OCI-LY3 (cell line): ENCODE measurements around the gene ZNF407.

Experiments used
- H2AFZ ChIP-seq: fragments of 200-600, 300-600 bp; shearing (Covaris generic); 2 replicates; pipeline ENCODE4 v1.6.0; 2014; ENCODE audit warnings: antibody characterized with exemption, low read depth, low read length
- H3K27ac ChIP-seq: fragments of 200-600, 300-600 bp; sonication (generic); 2 replicates; pipeline ENCODE4 v1.5.1; 2014; ENCODE audit warnings: mild to moderate bottlenecking, low read length, moderate library complexity, mixed read lengths
- H3K27me3 ChIP-seq: fragments of 200-600, 300-600 bp; sonication (generic); 2 replicates; pipeline ENCODE4 v1.6.1; 2014; ENCODE audit warnings: low read depth, low read length, mixed read lengths
- H3K36me3 ChIP-seq: fragments of 200-600, 300-600 bp; sonication (generic); replicated peaks from 2 replicates; pipeline ENCODE3; 2014; ENCODE audit warnings: low read depth, low read length, mixed read lengths
- H3K4me1 ChIP-seq: fragments of 300-600, 200-600 bp; sonication (generic); 2 replicates; pipeline ENCODE4 v1.6.1; 2014; ENCODE audit warnings: low read length, mixed read lengths
- H3K4me2 ChIP-seq: fragments of 200-600, 300-600 bp; sonication (generic); 2 replicates; pipeline ENCODE4 v1.6.1; 2014; ENCODE audit warnings: low read length, mixed read lengths
- H3K4me3 ChIP-seq: fragments of 300-600, 200-600 bp; sonication (generic); 2 replicates; pipeline ENCODE4 v1.5.1; 2014; ENCODE audit warnings: antibody characterized with exemption, mild to moderate bottlenecking, low read length, moderate library complexity
- H3K79me2 ChIP-seq: fragments of 300-600, 200-600 bp; shearing (Covaris generic); 2 replicates; pipeline ENCODE4 v1.6.1; 2014; ENCODE audit warnings: mild to moderate bottlenecking, low read length, mixed read lengths
- H3K9ac ChIP-seq: fragments of 300-600, 200-600 bp; shearing (Covaris generic); 2 replicates; pipeline ENCODE4 v1.6.0; 2014; ENCODE audit warnings: mild to moderate bottlenecking, low read length, moderate library complexity
- H3K9me3 ChIP-seq: fragments of 200-600, 300-600 bp; shearing (Covaris generic); 2 replicates; pipeline ENCODE4 v1.6.1; 2014; ENCODE audit warnings: low read length, mixed read lengths; ENCODE audit not compliant: insufficient read depth
- H4K20me1 ChIP-seq: fragments of 200-600, 300-600 bp; sonication (generic); 2 replicates; pipeline ENCODE4 v1.6.1; 2016; ENCODE audit warnings: low read length, mixed read lengths; ENCODE audit not compliant: insufficient read depth
- CTCF ChIP-seq: fragments of 200-600, 300-600 bp; sonication (generic); IDR thresholded peaks from 2 replicates; pipeline ENCODE4 v1.5.1; 2014; ENCODE audit warnings: antibody characterized with exemption, low read length, low read depth
- EZH2phosphoT487 ChIP-seq: fragments of 200-600 bp; shearing (Covaris generic); IDR thresholded peaks from 2 replicates; pipeline ENCODE4 v1.6.1; 2018; ENCODE audit warnings: antibody characterized with exemption, mixed run types, low read depth

The ZNF407 gene

DNA sequence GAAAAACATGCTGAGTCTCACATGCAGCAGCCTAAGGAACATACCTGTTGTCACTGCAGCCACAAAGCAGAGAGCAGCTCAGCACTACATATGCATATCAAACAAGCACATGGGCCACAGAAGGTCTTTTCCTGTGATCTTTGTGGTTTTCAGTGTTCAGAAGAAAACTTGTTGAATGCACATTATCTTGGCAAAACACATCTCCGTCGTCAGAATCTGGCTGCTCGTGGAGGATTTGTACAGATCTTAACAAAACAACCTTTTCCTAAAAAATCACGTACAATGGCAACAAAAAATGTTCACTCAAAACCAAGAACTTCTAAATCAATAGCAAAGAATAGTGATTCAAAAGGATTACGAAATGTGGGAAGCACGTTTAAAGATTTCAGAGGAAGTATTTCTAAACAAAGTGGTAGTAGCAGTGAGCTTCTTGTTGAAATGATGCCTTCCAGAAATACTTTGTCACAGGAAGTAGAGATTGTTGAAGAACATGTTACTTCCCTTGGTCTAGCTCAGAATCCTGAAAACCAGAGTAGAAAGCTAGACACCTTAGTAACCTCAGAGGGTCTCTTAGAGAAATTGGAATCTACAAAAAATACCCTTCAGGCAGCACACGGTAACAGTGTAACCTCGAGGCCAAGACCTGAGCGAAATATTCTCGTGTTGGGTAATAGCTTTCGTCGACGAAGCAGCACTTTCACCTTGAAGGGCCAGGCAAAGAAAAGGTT lies 34.1 kb downstream of the ZNF407 start:
- H3K4me3 ChIP-seq = no peak overlapping the region
- no peak overlapping the region for H3K9ac ChIP-seq
- H3K9me3 ChIP-seq = no peaks in the 10 kb centered on the region
- H3K36me3 ChIP-seq = no peaks in the 10 kb centered on the region
- no peak overlapping the region for H3K4me2 ChIP-seq
- no peaks in the 10 kb centered on the region for H3K27me3 ChIP-seq
- H4K20me1 ChIP-seq = peaks cover 6% of the 10 kb centered on the region; the same call in 1 of the 2 replicates
- 0 out of 2 replicates have a peak, but pooled peaks cover 7% of the 10 kb centered on the region for H3K79me2 ChIP-seq
- H3K4me1 ChIP-seq = no peaks in the 10 kb centered on the region
- TF ChIP-seq CTCF (no peak), EZH2phosphoT487 (no peak)
- no peak overlapping the region for H2AFZ ChIP-seq
- no peak overlapping the region for H3K27ac ChIP-seq

DNA sequence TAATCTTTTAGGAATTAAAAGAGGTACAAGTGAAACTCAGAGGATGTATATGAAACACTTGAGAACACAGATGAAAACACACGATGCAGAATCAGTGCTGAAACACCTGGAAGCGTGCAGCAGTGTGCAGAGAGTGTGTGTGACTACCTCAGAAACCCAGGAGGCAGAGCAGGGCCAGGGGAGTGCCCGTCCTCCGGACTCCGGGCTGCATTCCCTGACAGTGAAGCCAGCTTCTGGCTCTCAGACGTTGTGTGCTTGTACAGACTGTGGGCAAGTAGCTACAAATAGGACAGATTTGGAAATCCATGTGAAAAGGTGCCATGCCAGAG lies 34.6 kb downstream of the ZNF407 start:
- no peak overlapping the region for H3K27ac ChIP-seq
- no peak overlapping the region for H3K9ac ChIP-seq
- no peaks in the 10 kb centered on the region for H3K4me1 ChIP-seq
- H3K36me3 ChIP-seq = no peaks in the 10 kb centered on the region
- TF ChIP-seq CTCF (no peak), EZH2phosphoT487 (no peak)
- no peak overlapping the region for H2AFZ ChIP-seq
- no peaks in the 10 kb centered on the region for H3K9me3 ChIP-seq
- H3K4me2 ChIP-seq = no peak overlapping the region
- H3K4me3 ChIP-seq = no peak overlapping the region
- H3K27me3 ChIP-seq = no peaks in the 10 kb centered on the region
- peaks cover under 1% of the 10 kb centered on the region; the same call in 1 of the 2 replicates for H4K20me1 ChIP-seq
- 0 out of 2 replicates have a peak, but pooled peaks cover 4% of the 10 kb centered on the region for H3K79me2 ChIP-seq

DNA sequence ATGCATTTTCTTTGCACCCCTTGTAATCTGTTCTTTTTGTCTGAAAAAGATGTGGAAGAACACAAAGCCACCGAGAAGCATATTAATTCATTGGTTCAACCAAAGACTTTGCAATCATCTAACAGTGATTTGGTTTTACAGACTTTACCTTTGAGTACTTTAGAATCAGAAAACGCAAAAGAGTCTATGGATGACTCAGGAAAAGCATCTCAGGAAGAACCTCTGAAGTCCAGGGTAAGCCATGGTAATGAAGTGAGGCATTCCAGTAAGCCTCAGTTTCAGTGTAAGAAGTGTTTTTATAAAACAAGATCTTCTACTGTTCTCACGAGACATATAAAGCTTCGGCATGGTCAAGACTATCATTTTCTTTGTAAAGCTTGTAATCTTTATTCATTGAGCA lies 35.2 kb downstream of the ZNF407 start:
- Histone ChIP-seq H3K9me3 (no peaks in the 10 kb centered on the region), H3K9ac (no peak overlapping the region)

More for the DNA sequence above, 35.2 kb downstream of the ZNF407 start:
- Histone ChIP-seq H3K27me3 (no peaks in the 10 kb centered on the region), H3K27ac (no peak overlapping the region), H3K4me3 (no peak overlapping the region), H3K4me2 (no peak overlapping the region), H3K79me2 (0 out of 2 replicates have a peak, but pooled peaks cover 4% of the 10 kb centered on the region), H3K36me3 (no peaks in the 10 kb centered on the region), H3K4me1 (no peaks in the 10 kb centered on the region), H4K20me1 (no peaks in the 10 kb centered on the region), H2AFZ (no peak overlapping the region)
- TF ChIP-seq CTCF = no peak
- TF ChIP-seq EZH2phosphoT487 = no peak
